Heart right ventricle (tissue), 16 donors: ENCODE measurements around the gene PPIE. TPM values are rescaled to one million over a fixed set of nuclear protein-coding genes. Genes with fewer than 3 reads are reported as not detected.

Experiments
- ATAC-seq, 8 donors: fragments of 200-7000 bp; cut with Tn5 transposase; one replicate each; pipeline ENCODE4 v1.9.1; 2020; ENCODE audit warnings: mild to moderate bottlenecking in 8 of 8, moderate library complexity in 8 of 8, moderate number of reproducible peaks in 1 of 8
- DNase-seq, 2 donors: peaks; one replicate each; pipeline ENCODE4 v3.0.0-alpha.2; 2020
- H3K27ac ChIP-seq, 10 donors: fragments of 200-600 bp; sonication (generic) in 2 of 10; one replicate each; pipeline versions ENCODE4 v1.5.0 to v1.8.0; 2020 to 2022; ENCODE audit warnings: mild to moderate bottlenecking in 3 of 10
- H3K27me3 ChIP-seq, 7 donors: fragments of 200-600 bp; one replicate each; pipeline ENCODE4 v1.8.0; 2021 to 2022; ENCODE audit warnings: mild to moderate bottlenecking in 2 of 7
- H3K36me3 ChIP-seq, 9 donors: fragments of 200-600 bp; sonication (generic) in 1 of 9; one replicate each; pipeline versions ENCODE4 v1.5.0 to v1.8.0; 2020 to 2022; ENCODE audit warnings: mild to moderate bottlenecking in 2 of 9
- H3K4me1 ChIP-seq, 9 donors: fragments of 200-600 bp; sonication (generic) in 1 of 9; one replicate each; pipeline versions ENCODE4 v1.5.0 to v1.8.0; 2020 to 2022; ENCODE audit warnings: mild to moderate bottlenecking in 4 of 9
- H3K4me3 ChIP-seq, 10 donors: fragments of 200-600 bp; sonication (generic) in 2 of 10; one replicate each; pipeline versions ENCODE4 v1.5.0 to v1.8.0; 2020 to 2022; ENCODE audit warnings: mild to moderate bottlenecking in 7 of 10, moderate library complexity in 2 of 10
- H3K9me3 ChIP-seq, 11 donors: fragments of 200-600 bp in 10 of 11; sonication (generic) in 2 of 11; one replicate each; pipeline versions ENCODE4 v1.5.0 to v1.8.0; 2013 to 2022; ENCODE audit warnings: mild to moderate bottlenecking in 2 of 11, control low read depth in 1 of 11, moderate library complexity in 1 of 11
- CTCF ChIP-seq, 9 donors: fragments of 200-600 bp; sonication (generic) in 2 of 9; IDR thresholded peaks; one replicate each; pipeline versions ENCODE4 v1.5.0 to v1.8.0; 2021 to 2022; ENCODE audit warnings: antibody characterized with exemption in 9 of 9, mild to moderate bottlenecking in 5 of 9, moderate library complexity in 1 of 9
- WGBS, 2 donors: extraction: QIAGEN DNeasy Blood & Tissue Kit; methylation state at CpG; one replicate each; pipeline ENCODE4 v1.1.7; 2013; ENCODE audit warnings: inconsistent platforms in 1 of 2; 5-methylcytosine and 5-hydroxymethylcytosine counted together
- intact Hi-C, 10 donors: fragments of 100-400 bp; cut with DNase I; formaldehyde crosslinking; loops; one replicate each; pipeline versions ENCODE4 v1.11.1 to v1.14.2; 2022
- long read RNA-seq, 3 donors: library from polyadenylated mRNA; unstranded; transcript quantifications; one replicate each; pipeline ENCODE4 v2.0.0, GENCODE V29; 2020 to 2021
- polyA plus RNA-seq, 2 donors: library from polyadenylated mRNA; stranded (reverse); fragments of 200-250 nt; gene quantifications; one replicate each; pipeline ENCODE4 v1.2.3, GENCODE V29; 2013
- total RNA-seq, 10 donors: library from RNA; stranded (reverse); fragmentation: NEBNext Ultra II Directional in 3 of 10; extraction: Animal tissue kit (Norgen Biotek cat#: 25700) in 3 of 10; gene quantifications; one replicate each; pipeline versions ENCODE4 v1.2.1 to v1.2.4, GENCODE V29; 2021 to 2023
- donor health status: Arrhythmogenic right ventricular cardiomyopathy.
- donor health status: ischemic (EF 13 %, LVEDD 7.1; RV severe dilation, severe dysfunction).
- donor health status: healthy with polysubstance abuse.
- donor health status: DM: no; HTN: yes; CAD: no.
- donor health status: DM: no; HTN: no; CAD: no.
- donor health status: ischemic (EF 25% LVEDD 6.9; RV normal size, moderate dysfunction).
- donor health status: ischemic (EF 25% LVEDD 5.7; RV mildly dilated, moderate dysfunction).
- donor health status: healthy.
- donor health status: DM: yes; HTN: yes; CAD: no.
- donor health status: Ischemic cardiomyopathy.
- donor health status: ischemic (EF 35%, LVEDD 5.7; RV mildly dilated, moderate dysfunction).
- donor health status: nonischemic (EF 11% LVEDD 7.7; RV severe dilation, severe dysfunction).
- donor health status: DM: yes; HTN: yes; CAD: no.
- donor health status: PGD.
- donor health status: ischemic (EF 29% LVEDD 5.4; RV normal size, mild dysfunction).
- donor health status: nonischemic (EF 23%, LVEDD 6.1; RV moderate dilation, normal function).

PPIE gene
- 10 to 100 TPM; 28.0 to 32.7 (median 30.9) TPM for total RNA-seq
- polyA plus RNA-seq = 10 to 100 TPM; 33.9 to 49.5 TPM
- long read RNA-seq, donor 1, transcript PPIE-201 (10 exons, 1,277 nt) = major isoform, 37 of 57 reads
- long read RNA-seq, donor 1, partial matches to known transcripts = 4 of 57 reads
- long read RNA-seq, donor 1, other reads (novel, unspliced or antisense) = 8 of 57 reads
- long read RNA-seq, donor 2, transcript PPIE-201 (10 exons, 1,277 nt) = major isoform, 31 of 51 reads
- long read RNA-seq, donor 2, partial matches to known transcripts = 4 of 51 reads
- long read RNA-seq, donor 2, other reads (novel, unspliced or antisense) = 13 of 51 reads
- long read RNA-seq, donor 3, transcript PPIE-201 (10 exons, 1,277 nt) = major isoform, 67 of 121 reads
- long read RNA-seq, donor 3, transcript PPIE-203 (11 exons, 1,198 nt) = minor isoform, 12 of 121 reads
- long read RNA-seq, donor 3, partial matches to known transcripts = 8 of 121 reads
- long read RNA-seq, donor 3, other reads (novel, unspliced or antisense) = 31 of 121 reads

DNA sequence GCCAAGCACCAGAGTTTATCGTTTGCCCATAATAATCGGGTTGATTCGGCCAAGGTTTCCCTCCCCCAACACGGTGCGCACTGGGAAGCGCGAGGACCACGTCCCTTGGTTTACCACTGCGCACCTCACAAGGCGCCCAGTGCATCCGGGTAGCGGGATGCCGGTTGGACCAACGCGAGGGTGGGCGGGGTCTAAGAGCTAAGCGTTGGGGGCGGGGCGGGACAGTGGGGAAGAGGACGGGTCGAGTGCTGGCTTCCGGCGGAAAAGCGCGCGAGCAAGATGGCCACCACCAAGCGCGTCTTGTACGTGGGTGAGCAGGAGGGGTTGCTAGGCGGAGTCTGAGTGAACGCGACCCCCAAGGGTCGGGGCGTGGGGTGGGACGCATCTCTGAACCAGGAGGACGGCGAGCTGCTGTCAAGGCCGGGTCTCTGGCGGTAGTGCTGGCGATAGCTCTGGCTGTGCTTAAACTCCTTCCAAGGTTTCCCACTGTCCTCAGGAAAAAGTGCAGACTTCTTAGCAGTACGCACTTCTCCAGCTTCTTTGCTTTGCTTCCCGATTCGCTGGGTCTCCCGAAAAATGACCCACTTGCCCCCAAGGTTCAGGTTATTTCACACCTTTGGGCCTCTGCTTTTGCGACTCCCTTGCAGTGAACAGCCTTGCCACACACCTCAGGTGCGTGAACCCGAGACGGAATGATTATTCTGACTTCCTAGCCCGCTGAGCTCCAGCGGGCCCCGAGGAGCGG is at the start of gene PPIE:
TSS of gene PPIE (plus strand) at position 261 of the 745 bp plus-strand sequence. CDS start at position 280, 19 bp downstream.
- peak; percentile 96 to 99 (median 98) for ATAC-seq
- TF ChIP-seq CTCF (IDR thresholded peaks at IDR 0.05) = no peak
- Histone ChIP-seq H3K4me3 (peak within 1 kb of the TSS; percentile 62 to 92 (median 76)), H3K27me3 (peaks cover 0 to 21% (median 10%) of the 10 kb centered on the region in 7 donors), H3K4me1 (peaks cover 4 to 23% (median 10%) of the 10 kb centered on the region in 9 donors), H3K9me3 (no peaks in the 10 kb centered on the region), H3K27ac (peak within 1 kb of the TSS in 9 of 10 donors; percentile 63 to 87 (median 76)), H3K36me3 (peaks cover 0 to 40% (median 18%) of the 10 kb centered on the region in 9 donors)
- DNase-seq = peak; percentile 94 to 96
- intact Hi-C loops = no loop called here
- WGBS, 2 donors = 1% methylated on average over 52 of the region's 52 CpGs

DNA sequence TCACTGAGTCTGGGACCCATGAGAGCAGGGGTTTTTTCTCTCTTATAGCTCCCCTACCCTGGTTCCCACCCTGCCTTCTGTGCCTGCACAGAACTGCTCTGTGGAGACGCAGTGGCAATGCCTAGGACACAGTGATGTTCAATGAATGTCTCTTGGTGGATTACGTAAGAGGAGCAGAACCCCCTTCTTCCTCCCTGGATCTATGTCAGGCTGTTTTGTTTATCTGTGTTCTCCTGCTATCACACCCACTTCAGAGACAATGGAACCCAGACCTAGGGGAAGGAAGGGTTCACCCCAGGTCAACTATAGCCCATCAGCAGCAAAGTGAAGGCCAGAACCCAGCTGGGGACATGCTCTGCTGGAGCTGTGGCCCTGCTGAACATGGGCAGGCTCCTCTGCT is 49.5 kb upstream of the PPIE start:
- DNase-seq (no peak), ATAC-seq (no peak)
- intact Hi-C loops = no loop called here
- no peaks in the 10 kb centered on the region for H3K9me3 ChIP-seq
- peaks cover 11 to 85% (median 64%) of the 10 kb centered on the region in 7 donors for H3K27me3 ChIP-seq
- H3K27ac ChIP-seq = no peak overlapping the region
- 46 to 58% methylated on average over 2 of the region's 2 CpGs for WGBS, 2 donors
- H3K4me3 ChIP-seq = no peak overlapping the region
- H3K4me1 ChIP-seq = peaks cover 0 to 23% (median 20%) of the 10 kb centered on the region in 9 donors
- H3K36me3 ChIP-seq = no peaks in the 10 kb centered on the region
- no peak for TF ChIP-seq CTCF (IDR thresholded peaks at IDR 0.05)

GRCh38 chr1:39689635-39690034 is 49.0 kb upstream of the PPIE start:
- Histone ChIP-seq H3K36me3 (no peaks in the 10 kb centered on the region), H3K27me3 (peaks cover 11 to 85% (median 60%) of the 10 kb centered on the region in 7 donors), H3K4me1 (peaks cover 0 to 23% (median 20%) of the 10 kb centered on the region in 9 donors), H3K27ac (no peak overlapping the region), H3K4me3 (no peak overlapping the region), H3K9me3 (no peaks in the 10 kb centered on the region)
- DNase-seq (no peak), ATAC-seq (no peak)
- no peak for TF ChIP-seq CTCF (IDR thresholded peaks at IDR 0.05)
- intact Hi-C loops = no loop called here

DNA sequence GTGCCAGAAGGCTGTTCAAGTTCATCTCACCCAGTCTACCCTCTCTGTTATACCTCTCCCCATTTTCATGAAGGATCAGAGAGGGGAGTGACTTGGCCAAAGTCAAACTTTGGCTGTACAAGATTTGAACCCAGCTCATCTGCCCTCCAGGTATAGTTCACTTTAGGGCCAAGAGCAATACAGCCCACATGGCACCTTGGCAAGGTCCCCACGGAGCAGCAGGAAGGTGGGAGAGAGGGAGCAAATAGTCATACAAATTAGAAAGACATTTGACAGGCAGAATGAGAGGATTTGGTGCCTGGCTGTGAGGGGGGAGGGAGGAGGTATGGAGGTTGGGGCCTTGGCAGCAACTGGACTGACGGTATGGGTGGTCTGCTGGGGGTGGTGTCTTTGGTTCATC is 48.5 kb upstream of the PPIE start:
- TF ChIP-seq CTCF (IDR thresholded peaks at IDR 0.05) = no peak
- WGBS, 2 donors = 32 to 46% methylated on average over 2 of the region's 2 CpGs
- intact Hi-C loops = no loop called here
- no peaks in the 10 kb centered on the region for H3K9me3 ChIP-seq
- ATAC-seq = no peak
- H3K4me3 ChIP-seq = no peak overlapping the region
- no peak for DNase-seq
- peaks cover 0 to 23% (median 20%) of the 10 kb centered on the region in 9 donors for H3K4me1 ChIP-seq
- H3K27me3 ChIP-seq = peaks cover 11 to 83% (median 58%) of the 10 kb centered on the region in 7 donors
- no peaks in the 10 kb centered on the region for H3K36me3 ChIP-seq
- no peak overlapping the region for H3K27ac ChIP-seq
